SU-DHL-6 (cell line): ENCODE results near the gene AFAP1L1.

Source experiments
- EZH2phosphoT487 ChIP-seq: fragments of 200-600 bp; sonication (generic), shearing (Covaris generic); conservative IDR thresholded peaks from 2 replicates; pipeline ENCODE4 v1.6.1; 2018; ENCODE audit warnings: mild to moderate bottlenecking, antibody characterized with exemption, low read length, moderate library complexity, mixed read lengths
- TF ChIP-seq, protein P1 (sequence below): fragments of 200-600 bp; sonication (generic); IDR thresholded peaks from one replicate; pipeline ENCODE4 v1.5.1; 2017; ENCODE audit warnings: antibody characterized with exemption, mild to moderate bottlenecking, low read length, moderate library complexity; ENCODE audit not compliant: insufficient read depth, poor library complexity, severe bottlenecking

DNA sequence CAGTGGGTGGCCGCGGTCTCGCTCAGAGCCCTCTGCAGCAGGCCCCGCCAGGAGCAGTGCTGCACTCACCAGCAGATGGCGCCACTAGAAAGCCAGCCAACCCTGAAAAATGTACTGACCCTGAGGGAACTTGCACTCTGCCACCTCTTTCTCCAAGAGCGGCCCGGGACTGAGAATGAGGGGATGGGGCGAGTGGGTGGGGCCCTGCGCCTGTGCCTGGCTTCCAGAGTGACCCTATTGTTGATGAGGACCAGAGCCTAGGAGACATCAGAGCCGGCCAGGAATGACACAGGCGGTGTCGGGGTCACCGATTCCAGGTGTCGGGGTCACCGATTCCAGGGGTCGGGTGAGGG, 110.3 kb downstream of the AFAP1L1 start:
- TF ChIP-seq, protein P1, sequence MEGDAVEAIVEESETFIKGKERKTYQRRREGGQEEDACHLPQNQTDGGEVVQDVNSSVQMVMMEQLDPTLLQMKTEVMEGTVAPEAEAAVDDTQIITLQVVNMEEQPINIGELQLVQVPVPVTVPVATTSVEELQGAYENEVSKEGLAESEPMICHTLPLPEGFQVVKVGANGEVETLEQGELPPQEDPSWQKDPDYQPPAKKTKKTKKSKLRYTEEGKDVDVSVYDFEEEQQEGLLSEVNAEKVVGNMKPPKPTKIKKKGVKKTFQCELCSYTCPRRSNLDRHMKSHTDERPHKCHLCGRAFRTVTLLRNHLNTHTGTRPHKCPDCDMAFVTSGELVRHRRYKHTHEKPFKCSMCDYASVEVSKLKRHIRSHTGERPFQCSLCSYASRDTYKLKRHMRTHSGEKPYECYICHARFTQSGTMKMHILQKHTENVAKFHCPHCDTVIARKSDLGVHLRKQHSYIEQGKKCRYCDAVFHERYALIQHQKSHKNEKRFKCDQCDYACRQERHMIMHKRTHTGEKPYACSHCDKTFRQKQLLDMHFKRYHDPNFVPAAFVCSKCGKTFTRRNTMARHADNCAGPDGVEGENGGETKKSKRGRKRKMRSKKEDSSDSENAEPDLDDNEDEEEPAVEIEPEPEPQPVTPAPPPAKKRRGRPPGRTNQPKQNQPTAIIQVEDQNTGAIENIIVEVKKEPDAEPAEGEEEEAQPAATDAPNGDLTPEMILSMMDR, result peak; percentile 87
- TF ChIP-seq EZH2phosphoT487, result no peak
